NCI-H128 (cell line): ENCODE data around the gene RER1.

Experiments used
- DNase-seq: peaks from one replicate; lab custom pipeline; 2025; ENCODE audit not compliant: unreplicated experiment; lab: John Stamatoyannopoulos, UW

RER1 gene

DNA sequence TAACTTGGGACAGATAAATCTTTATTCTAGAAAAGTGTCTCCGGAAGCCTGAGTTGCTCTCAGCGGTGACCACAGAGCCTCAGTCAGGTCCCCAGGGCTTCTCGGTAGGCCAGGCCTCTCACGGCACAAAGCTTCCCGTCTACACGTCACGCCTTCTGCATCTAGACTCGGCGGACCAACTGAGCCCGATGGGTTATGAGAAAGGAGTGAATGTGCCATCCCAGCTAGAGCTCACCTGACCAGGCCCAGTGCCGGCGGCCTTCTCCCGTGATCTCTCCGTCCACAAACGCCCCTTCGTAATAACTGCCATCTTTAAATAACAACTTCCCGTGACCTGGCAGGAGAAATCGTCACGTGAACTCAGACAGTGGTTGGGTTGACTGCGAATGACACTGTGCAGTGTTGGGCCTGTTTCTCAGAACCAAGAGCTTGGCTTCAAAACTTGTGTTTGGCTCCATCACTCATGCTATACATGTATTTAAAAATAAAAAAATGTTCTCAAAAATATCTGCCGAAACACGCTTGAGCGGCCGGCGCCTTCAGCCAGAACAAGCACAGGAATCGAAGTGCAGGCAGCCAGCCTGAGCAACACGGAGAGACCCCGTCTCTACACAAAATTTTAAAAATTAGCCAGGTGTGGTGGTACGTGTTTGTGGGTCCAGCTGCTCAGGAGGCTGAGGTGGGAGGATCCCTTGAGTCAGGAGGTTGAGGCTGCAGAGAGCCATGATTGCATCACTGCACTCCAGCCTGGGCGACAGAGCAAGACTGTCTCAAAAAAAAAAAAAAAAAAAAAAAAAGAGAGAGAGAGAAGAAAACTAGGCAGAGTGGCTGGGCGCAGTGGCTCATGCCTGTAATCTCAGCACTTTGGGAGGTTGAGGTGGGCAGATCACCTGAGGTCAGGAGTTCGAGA lies 3.4 kb upstream of the RER1 start:
- no peak for DNase-seq

DNA sequence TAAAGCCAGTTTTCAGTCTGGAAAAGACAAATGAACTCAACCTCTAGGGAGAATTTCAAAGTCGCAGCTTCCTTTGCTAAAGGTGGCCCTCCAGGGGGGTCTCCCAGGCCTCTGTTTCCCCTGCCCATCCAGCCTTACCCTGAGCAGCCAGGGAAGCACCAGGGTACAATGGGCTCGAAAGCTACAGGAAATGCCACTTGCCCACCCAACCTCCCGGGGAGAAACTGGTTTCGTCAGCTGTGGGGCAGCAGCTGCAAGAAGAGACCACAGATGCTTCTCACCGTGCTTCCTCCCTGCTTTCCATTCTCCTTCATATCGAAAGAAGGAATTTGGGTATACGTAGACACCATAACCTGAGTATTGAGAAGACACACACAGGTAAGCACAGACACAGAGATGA lies 2.0 kb upstream of the RER1 start:
- no peak for DNase-seq

DNA sequence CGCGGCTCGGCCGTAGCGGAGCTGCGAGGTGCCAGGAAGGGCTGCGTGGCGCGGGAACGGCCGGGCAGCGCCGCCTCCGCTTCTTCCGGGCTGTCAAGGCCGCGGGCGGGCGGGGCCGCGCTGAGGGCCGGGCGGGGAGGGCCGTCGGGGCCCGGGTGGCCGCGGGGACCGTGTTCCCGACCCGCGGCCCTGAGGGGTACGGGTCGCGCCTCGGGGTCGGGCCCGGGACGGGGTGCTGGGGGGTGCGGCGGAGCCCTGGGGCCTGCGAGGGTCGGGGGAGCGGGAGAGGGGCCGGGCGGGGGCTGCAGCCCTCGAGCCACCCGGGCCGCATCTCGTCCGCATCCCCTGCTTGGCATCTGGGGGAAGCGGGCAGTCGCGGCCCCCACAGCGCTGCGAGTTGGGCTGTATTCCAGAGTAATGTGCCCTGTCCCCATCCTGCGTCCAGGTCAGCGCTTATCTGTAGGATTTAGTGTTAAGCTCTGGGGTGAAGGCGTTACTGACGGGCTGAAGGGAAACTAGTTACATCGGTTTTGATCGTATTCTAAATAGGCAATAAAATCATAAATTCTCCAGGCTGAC lies 379 bp downstream of the RER1 start:
- no peak for DNase-seq

- DNase-seq: no peak
Observed at GRCh38 chr1:2392686-2393085, 1.0 kb downstream of the RER1 start.

- DNase-seq: no peak
Observed at GRCh38 chr1:2393471-2393877, 1.8 kb downstream of the RER1 start.

GRCh38 chr1:2394220-2394619 lies 2.6 kb downstream of the RER1 start:
- DNase-seq: no peak

DNA sequence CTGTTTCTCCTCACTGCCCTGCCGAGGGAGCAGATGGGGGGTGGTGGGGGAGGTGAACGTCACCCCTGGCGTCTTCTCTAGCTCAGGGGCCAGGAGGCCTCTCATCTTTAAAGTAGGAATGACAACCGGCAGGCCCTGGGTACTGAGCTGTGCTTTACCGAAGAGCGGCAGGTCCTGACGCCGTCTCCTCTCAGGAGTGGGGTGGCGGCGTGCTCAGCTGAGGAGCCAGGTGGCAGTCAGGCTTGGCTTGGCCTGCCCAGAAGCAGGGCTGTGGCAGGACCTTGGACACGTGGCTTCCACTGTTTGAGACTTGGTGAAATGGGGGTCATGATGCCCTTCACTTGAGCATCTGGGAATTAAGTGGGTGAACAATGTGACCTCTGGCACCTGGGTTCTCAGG lies 3.1 kb downstream of the RER1 start:
- DNase-seq: no peak

DNA sequence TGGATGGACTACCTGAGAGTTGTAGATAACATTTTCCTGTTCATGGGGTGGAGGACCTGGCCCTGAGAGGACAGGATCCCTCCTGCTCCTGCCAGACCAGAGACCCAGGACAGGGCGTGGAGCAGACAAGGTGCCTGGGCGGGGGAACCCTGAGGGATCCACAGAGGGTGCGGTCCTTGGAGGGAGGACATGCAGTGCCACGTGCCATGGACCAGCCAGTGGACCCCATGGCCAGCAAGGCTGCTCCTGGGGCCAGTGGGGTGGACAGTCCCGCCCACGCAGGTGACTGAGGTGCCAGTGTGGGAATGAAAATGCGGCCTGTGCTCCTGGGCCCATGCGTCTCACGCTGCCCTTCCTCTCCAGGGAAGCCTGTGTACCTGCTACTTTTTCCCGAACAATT lies 3.6 kb downstream of the RER1 start:
- DNase-seq: no peak

GRCh38 chr1:2396059-2396458 lies 4.4 kb downstream of the RER1 start:
- DNase-seq: no peak

DNA sequence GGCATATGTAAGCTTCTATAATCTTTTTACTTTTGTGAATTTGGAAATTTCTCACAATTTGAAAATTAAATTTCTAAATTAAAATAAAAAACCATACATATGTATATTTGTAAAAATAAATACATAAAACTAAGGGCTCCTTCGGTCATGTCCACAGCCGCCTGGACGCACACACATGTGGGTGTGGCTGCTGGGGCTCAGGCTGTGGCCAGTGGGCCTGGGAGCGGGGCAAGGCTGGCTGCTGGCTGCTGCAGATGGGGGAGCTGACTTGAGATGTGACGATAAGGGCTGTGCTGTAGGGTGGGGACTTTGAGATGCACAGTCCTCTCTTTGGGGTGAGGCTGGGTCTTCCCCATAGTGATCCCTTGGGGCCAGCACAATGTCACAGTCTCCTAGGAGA lies 4.8 kb downstream of the RER1 start:
- DNase-seq: no peak

DNA sequence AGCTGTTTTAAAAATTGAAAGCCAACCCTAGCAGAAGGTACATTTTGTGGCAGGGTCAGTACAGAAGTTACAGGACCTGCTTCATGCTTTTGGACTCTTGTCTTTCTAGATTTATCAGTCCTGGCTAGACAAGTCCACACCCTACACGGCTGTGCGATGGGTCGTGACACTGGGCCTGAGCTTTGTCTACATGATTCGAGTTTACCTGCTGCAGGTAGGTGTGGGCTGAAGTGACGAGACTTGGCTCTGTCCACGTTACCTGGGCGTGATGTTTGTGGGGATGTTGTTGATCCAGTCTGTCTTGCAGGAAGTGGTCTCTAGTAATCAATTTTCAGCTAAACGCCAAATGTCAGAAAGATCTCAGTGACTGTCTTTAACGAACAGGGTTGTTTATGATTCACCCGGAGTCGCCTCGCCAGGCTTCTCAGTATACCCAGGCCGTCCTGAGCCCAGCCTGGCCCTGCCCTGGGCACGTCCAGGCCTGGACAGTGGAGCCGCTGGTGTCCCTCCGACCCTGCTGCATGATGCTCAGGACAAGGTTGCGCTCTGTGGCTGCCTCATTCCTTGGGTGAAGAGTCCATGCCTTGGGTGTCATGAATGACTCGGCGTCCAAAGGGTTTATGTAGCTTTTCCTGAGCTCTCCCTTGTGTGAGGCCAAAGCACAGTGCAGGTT lies 5.5 kb downstream of the RER1 start:
- no peak for DNase-seq

- DNase-seq: no peak
Observed at GRCh38 chr1:2398871-2399270, 7.2 kb downstream of the RER1 start.

DNA sequence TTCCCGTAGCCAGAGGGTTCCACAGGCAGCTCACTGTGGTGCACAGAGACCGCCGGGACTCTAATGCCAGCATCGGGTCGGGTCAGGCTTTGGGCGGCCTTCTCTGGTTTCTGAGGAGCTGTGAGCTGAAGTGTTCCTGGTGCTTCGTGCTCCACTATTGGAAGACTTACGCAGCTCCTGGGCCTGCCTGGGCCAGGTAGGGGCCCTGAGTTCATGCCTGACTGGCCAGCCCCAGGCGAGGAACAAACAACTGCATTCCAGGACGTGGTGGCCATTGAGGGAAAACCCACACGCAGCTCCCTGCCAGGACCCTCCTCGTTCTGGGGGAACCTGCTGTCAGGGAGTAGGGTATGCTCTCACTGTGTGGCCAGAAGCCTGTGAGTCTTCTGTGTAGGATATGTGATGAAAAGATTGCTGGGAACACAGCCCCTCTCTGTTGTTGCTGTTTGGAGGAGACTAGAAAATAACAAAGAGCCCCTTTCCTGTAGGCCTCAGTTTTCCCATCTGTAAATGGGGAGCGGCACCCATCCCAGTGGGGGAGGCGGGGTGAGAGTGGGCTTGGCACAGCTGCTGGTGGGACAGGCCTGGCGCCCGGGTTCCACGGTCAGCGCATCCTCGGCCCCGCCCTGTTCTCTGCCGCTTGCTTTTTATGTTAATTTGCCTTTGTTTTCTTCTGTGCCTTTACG lies 8.4 kb downstream of the RER1 start:
- DNase-seq: no peak

- DNase-seq: no peak
Observed at GRCh38 chr1:2400576-2400909, 8.9 kb downstream of the RER1 start.

GRCh38 chr1:2400950-2401649 lies 9.5 kb downstream of the RER1 start:
- no peak for DNase-seq

- no peak for DNase-seq
Observed at GRCh38 chr1:2402420-2402819, 10.8 kb downstream of the RER1 start.

DNA sequence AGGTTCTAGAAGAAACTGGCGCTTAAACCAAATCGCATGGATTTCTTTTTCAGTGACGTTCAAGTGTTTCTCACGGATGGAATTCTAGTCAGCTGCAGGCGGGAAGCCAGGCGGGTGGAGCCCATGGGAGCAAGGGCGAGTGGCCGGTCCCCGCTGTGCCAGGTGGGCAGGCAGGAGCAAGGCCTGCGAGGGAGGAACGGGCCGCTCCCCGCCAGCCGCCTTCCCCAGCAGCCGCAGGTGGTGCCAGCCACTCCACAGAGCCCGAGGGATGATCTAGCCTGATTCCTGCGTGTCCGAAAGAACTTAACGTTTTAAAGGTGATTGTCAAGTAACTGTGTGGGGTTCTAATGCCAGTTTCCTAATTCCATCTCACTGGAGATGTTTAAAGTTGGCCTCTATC lies 11.6 kb downstream of the RER1 start:
- no peak for DNase-seq

- DNase-seq: no peak
Observed at GRCh38 chr1:2404142-2404889, 12.7 kb downstream of the RER1 start.

- no peak for DNase-seq
Observed at GRCh38 chr1:2404890-2405511, 13.4 kb downstream of the RER1 start.
